Endodermal cell (in vitro differentiated cells): ENCODE results near the gene CAPN12. TPM values are rescaled to one million over a fixed set of nuclear protein-coding genes. Genes with fewer than 3 reads are reported as not detected.

Experiments
- DNase-seq: peaks from one replicate; pipeline ENCODE4 v3.0.0-alpha.2; 2017
- H3K27ac ChIP-seq: 2 replicates; pipeline ENCODE4 v1.5.1; 2013; ENCODE audit warnings: mild to moderate bottlenecking, low read depth, low read length, moderate library complexity
- H3K27me3 ChIP-seq: 2 replicates; pipeline ENCODE4 v1.6.1; 2013; ENCODE audit warnings: mild to moderate bottlenecking, low read length, moderate library complexity; ENCODE audit not compliant: insufficient read depth, control insufficient read depth, poor library complexity, severe bottlenecking
- H3K36me3 ChIP-seq: 2 replicates; pipeline ENCODE4 v1.7.0; 2013; ENCODE audit warnings: mild to moderate bottlenecking, low read length, moderate library complexity; ENCODE audit not compliant: control insufficient read depth, insufficient read depth
- H3K4me1 ChIP-seq: one replicate; pipeline ENCODE4 v1.7.0; 2013; ENCODE audit warnings: low read length; ENCODE audit not compliant: control insufficient read depth, insufficient read depth
- H3K4me3 ChIP-seq: 2 replicates; pipeline ENCODE4 v1.5.1; 2013; ENCODE audit warnings: mild to moderate bottlenecking, low read length, moderate library complexity
- H3K9ac ChIP-seq: 2 replicates; pipeline ENCODE4 v1.6.1; 2013; ENCODE audit warnings: mild to moderate bottlenecking, low read length, moderate library complexity; ENCODE audit not compliant: poor library complexity, severe bottlenecking; ENCODE audit errors: extremely low read depth
- H3K9me3 ChIP-seq: 2 replicates; pipeline ENCODE4 v1.6.1; 2013; ENCODE audit warnings: mild to moderate bottlenecking, low read length, moderate library complexity; ENCODE audit not compliant: control insufficient read depth
- H3K27ac Mint-ChIP-seq: 2 replicates; pipeline ENCODE4 v1.8.0; 2020; ENCODE audit warnings: mixed read lengths
- H3K27me3 Mint-ChIP-seq: 2 replicates; pipeline ENCODE4 v1.8.0; 2021; ENCODE audit warnings: mild to moderate bottlenecking, mixed read lengths; ENCODE audit not compliant: insufficient read depth
- H3K36me3 Mint-ChIP-seq: 2 replicates; pipeline ENCODE4 v1.8.0; 2020; ENCODE audit warnings: low read depth, mixed read lengths
- H3K4me1 Mint-ChIP-seq: 2 replicates; pipeline ENCODE4 v1.8.0; 2020; ENCODE audit warnings: mixed read lengths
- H3K4me3 Mint-ChIP-seq: 2 replicates; pipeline ENCODE4 v1.8.0; 2020; ENCODE audit warnings: mild to moderate bottlenecking, moderate library complexity, mixed read lengths
- H3K9me3 Mint-ChIP-seq: 2 replicates; pipeline ENCODE4 v1.8.0; 2020; ENCODE audit warnings: mild to moderate bottlenecking, mixed read lengths
- WGBS, 2 experiments: methylation state at CpG; one replicate each; pipeline versions ENCODE4 v1.1.5 to v1.1.7; 2013; ENCODE audit warnings: missing lambda C conversion rate in 2 of 2, mixed read lengths in 1 of 2; ENCODE audit not compliant: insufficient coverage in 1 of 2, insufficient read length in 1 of 2; 5-methylcytosine and 5-hydroxymethylcytosine counted together
- total RNA-seq, 2 donors: library from RNA; stranded (reverse); fragmentation: NEBNext Ultra II Directional in 1 of 2; extraction: Animal tissue kit (Norgen Biotek cat#: 25700) in 1 of 2; gene quantifications; 2 replicates in 1 of 2; 3 replicates in 1 of 2; pipeline ENCODE4 v1.2.1, GENCODE V29; 2021
- TF ChIP-seq, protein P1 (sequence below): fragments of 200-600 bp; sonication (generic); conservative IDR thresholded peaks from 2 replicates; pipeline ENCODE4 v1.5.0; 2021; ENCODE audit warnings: antibody characterized with exemption, mild to moderate bottlenecking

The CAPN12 gene
- total RNA-seq, 2 donors from 2014 or later: 14.5 to 83.0 TPM

DNA sequence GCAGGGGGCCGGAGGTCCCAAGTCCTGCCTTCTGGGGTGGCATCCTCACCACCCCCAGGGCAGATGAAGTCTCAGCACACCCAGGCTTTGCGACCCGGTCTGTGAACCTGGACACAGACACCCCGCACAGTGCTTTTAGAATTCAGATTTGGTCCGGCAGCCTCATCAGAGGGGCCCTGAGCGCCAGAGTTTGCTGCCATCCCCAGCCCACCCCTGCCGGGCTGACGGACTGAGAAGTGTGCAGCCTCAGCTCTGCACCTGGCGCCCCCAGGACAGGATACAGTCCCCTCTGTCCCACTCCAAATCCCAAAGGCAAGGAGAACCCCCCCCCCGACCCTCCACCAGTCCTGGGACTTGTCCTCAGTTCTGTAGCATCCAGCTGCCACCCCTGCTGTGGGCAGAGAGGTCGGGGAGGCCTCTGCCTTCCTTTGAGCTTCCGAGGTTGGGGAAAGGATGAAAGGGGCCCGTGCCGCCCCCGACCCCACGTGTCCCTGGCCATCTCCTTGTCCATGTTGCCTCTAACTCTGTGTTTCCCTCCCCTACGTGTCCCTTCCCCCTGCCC, 16.9 kb downstream of the CAPN12 start:
- no peak overlapping the region for H3K27ac Mint-ChIP-seq
- Histone ChIP-seq H3K36me3 (peaks cover 69% of the 10 kb centered on the region), H3K4me1 (peaks cover 15% of the 10 kb centered on the region), H3K9me3 (no peaks in the 10 kb centered on the region), H3K4me3 (no peak overlapping the region), H3K9ac (no peak overlapping the region), H3K27me3 (no peaks in the 10 kb centered on the region), H3K27ac (no peak overlapping the region)
- H3K36me3 Mint-ChIP-seq: peaks cover 57% of the 10 kb centered on the region
- no peaks in the 10 kb centered on the region for H3K9me3 Mint-ChIP-seq
- no peak overlapping the region for H3K4me3 Mint-ChIP-seq
- TF ChIP-seq, protein P1, sequence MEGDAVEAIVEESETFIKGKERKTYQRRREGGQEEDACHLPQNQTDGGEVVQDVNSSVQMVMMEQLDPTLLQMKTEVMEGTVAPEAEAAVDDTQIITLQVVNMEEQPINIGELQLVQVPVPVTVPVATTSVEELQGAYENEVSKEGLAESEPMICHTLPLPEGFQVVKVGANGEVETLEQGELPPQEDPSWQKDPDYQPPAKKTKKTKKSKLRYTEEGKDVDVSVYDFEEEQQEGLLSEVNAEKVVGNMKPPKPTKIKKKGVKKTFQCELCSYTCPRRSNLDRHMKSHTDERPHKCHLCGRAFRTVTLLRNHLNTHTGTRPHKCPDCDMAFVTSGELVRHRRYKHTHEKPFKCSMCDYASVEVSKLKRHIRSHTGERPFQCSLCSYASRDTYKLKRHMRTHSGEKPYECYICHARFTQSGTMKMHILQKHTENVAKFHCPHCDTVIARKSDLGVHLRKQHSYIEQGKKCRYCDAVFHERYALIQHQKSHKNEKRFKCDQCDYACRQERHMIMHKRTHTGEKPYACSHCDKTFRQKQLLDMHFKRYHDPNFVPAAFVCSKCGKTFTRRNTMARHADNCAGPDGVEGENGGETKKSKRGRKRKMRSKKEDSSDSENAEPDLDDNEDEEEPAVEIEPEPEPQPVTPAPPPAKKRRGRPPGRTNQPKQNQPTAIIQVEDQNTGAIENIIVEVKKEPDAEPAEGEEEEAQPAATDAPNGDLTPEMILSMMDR: no peak
- peaks cover 24% of the 10 kb centered on the region for H3K4me1 Mint-ChIP-seq
- DNase-seq: no peak
- no peaks in the 10 kb centered on the region for H3K27me3 Mint-ChIP-seq
- 91 to 92% methylated on average over 7 to 16 of the region's 17 CpGs for WGBS, 2 experiments

DNA sequence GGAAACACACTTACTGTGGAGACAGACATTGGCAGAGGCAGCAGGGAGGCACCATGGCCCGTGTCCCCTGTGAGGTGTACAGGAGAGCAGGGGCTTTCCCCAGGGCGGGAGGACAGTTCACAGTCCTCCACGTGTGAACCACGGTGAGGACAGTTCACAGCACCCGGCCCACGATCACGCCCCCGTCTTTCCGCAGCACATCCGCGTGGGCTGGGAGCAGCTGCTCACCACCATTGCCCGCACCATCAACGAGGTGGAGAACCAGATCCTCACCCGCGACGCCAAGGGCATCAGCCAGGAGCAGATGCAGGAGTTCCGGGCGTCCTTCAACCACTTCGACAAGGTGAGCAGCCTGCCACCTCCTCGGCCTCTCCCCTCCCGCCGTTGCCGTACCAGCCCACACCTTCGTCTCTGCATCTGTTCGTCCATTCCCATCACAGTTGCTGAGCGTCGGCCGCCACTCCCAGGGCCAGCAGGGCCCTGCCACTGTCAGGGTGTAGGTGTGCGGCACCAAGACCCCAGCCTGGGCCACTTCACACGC, 17.4 kb downstream of the CAPN12 start:
- Mint-ChIP-seq H3K36me3 (peaks cover 59% of the 10 kb centered on the region), H3K4me3 (no peak overlapping the region), H3K27ac (no peak overlapping the region), H3K27me3 (no peaks in the 10 kb centered on the region), H3K9me3 (no peaks in the 10 kb centered on the region), H3K4me1 (peaks cover 26% of the 10 kb centered on the region)
- Histone ChIP-seq H3K27ac (no peak overlapping the region), H3K4me3 (no peak overlapping the region), H3K36me3 (peaks cover 65% of the 10 kb centered on the region), H3K9me3 (no peaks in the 10 kb centered on the region), H3K4me1 (peaks cover 20% of the 10 kb centered on the region), H3K27me3 (no peaks in the 10 kb centered on the region), H3K9ac (no peak overlapping the region)
- DNase-seq: no peak
- TF ChIP-seq, protein P1: no peak
- WGBS, 2 experiments: 90 to 94% methylated on average over 30 of the region's 30 CpGs

DNA sequence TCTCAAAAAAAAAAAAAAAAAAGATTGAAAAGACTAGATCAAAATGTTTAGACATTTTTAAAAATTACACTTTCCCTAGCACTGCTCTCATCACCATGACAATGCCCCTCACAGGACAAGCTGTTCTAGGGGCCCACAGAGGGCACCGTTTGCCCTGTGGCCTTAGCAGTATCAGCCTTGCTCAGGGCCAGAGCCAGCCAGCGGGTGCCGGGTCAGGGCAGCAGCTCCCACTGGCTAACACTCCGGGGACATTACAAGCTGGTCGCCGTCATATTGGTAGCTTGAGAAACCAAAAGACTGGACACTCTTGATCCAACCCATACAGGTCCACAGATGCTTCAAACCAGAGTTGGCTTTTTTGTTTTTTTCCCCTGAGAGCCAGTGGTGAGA, 18.0 kb downstream of the CAPN12 start:
- H3K9me3 ChIP-seq: no peaks in the 10 kb centered on the region
- no peaks in the 10 kb centered on the region for H3K27me3 ChIP-seq
- H3K27ac ChIP-seq: no peak overlapping the region
- peaks cover 23% of the 10 kb centered on the region for H3K4me1 Mint-ChIP-seq
- H3K27ac Mint-ChIP-seq: no peak overlapping the region
- TF ChIP-seq, protein P1: no peak
- no peak overlapping the region for H3K4me3 ChIP-seq
- no peak overlapping the region for H3K4me3 Mint-ChIP-seq
- H3K36me3 Mint-ChIP-seq: peaks cover 56% of the 10 kb centered on the region
- no peaks in the 10 kb centered on the region for H3K27me3 Mint-ChIP-seq
- peaks cover 23% of the 10 kb centered on the region for H3K4me1 ChIP-seq
- no peak overlapping the region for H3K9ac ChIP-seq
- H3K36me3 ChIP-seq: peaks cover 65% of the 10 kb centered on the region
- no peak for DNase-seq
- H3K9me3 Mint-ChIP-seq: no peaks in the 10 kb centered on the region
- 95 to 98% methylated on average over 5 to 6 of the region's 6 CpGs for WGBS, 2 experiments
